ENCODE results near the gene GPATCH1.
"Not testable (repeated sequence)": the region's sequence is repeated elsewhere in the genome, so short reads cannot be mapped to it uniquely, and the experiment has no call there.

The GPATCH1 gene, protein sequence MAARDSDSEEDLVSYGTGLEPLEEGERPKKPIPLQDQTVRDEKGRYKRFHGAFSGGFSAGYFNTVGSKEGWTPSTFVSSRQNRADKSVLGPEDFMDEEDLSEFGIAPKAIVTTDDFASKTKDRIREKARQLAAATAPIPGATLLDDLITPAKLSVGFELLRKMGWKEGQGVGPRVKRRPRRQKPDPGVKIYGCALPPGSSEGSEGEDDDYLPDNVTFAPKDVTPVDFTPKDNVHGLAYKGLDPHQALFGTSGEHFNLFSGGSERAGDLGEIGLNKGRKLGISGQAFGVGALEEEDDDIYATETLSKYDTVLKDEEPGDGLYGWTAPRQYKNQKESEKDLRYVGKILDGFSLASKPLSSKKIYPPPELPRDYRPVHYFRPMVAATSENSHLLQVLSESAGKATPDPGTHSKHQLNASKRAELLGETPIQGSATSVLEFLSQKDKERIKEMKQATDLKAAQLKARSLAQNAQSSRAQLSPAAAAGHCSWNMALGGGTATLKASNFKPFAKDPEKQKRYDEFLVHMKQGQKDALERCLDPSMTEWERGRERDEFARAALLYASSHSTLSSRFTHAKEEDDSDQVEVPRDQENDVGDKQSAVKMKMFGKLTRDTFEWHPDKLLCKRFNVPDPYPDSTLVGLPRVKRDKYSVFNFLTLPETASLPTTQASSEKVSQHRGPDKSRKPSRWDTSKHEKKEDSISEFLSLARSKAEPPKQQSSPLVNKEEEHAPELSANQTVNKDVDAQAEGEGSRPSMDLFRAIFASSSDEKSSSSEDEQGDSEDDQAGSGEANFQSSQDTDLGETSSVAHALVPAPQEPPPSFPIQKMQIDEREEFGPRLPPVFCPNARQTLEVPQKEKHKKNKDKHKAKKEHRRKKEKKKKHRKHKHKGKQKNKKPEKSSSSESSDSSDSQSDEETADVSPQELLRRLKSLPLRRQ

DNA sequence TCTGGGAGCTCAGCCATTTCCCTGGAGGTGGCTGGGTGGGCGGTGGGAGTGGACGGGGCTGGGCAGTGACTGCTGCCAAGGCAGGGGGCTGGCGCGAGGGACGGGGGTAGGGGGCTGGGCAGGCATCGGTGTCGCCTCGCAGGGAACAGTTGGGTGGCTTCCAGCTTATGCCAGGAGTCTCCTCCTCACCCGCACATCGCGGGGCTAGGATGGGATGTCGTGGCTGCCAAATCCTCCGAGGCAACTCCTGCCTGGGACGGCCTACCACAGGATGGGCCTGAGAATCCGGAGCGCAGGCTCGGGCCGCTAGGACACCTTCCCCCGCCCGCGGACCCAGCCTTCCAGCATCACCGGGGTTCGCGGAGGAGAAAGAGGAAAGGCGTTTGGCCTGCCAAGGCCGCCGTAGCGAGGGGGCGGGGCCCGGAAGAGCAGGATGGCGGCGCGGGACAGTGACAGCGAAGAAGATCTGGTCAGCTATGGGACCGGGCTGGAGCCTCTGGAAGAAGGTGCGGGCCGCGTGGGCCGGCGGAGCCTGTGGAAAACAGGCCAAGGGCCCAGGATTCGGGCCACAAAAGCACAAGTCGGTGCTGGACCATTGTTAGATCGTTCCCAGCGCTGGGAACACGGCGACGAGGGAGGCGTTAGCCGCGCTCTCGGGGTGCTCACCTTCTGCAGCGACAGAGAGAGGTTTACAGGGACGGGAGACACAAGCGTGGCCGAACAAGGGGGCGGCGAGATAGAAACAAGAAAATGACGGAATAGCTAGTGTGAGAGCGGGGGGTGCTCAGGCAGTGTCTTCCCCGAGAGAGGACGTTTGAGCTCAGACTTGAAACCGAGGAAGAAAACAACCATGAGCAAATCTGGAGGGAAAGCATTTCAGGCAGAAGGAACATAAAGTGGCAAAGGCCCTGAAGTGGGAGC, at the start of gene GPATCH1:
Gene GPATCH1 (plus strand): TSS at position 421 of the 921 bp plus-strand sequence. CDS start 13 bp downstream, at position 434.
- ChIA-PET POLR2A (interaction anchor here (0.6 to 2.0 kb wide), 6 partner anchors 9 to 109 kb away, joined by 3 to 12 read pairs (median 4); partner anchors contain the start of genes CEP89, FAAP24 and RHPN2), CTCF (no interaction called here)
- peak; percentile 62 for TF ChIP-seq ELF4 (IDR thresholded peaks at IDR 0.05)
- TF ChIP-seq L3MBTL2 (conservative IDR thresholded peaks at IDR 0.05), result no peak; the same call in 1 of the 2 replicates
- DNase-seq (ENCODE audit: extremely low spot score), result peak; percentile 88

DNA sequence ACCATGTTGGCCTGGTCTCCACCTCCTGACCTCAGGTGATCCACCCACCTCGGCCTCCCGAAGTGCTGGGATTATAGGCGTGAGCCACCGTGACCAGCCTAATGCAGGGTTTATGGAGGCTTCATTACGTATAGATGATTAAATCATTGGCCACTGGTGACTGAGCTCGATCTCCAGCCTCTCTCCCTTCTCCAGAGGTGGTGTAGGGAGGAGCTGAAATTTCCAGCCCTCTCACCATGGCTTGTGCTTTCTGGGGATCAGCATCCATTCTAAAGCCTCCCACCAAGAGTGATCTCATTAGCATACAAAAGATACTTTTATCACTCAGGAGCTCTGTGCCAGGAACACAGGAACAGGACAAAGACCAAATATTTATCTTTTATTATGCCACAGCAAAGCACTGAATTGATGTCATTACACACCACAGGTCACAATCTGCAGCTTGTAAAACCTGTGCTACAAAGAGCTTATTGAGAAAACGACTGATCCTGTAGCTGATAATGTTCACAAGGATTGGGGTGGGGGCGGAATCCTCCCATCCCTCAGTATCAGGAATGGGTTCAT, 48.7 kb upstream of the GPATCH1 start:
- TF ChIP-seq L3MBTL2 (conservative IDR thresholded peaks at IDR 0.05), result no peak
- TF ChIP-seq ELF4 (IDR thresholded peaks at IDR 0.05), result no peak
- TF ChIP-seq LEF1 (IDR thresholded peaks at IDR 0.05; ENCODE audit: borderline replicate concordance), result no peak
- no peak for TF ChIP-seq HDGF (IDR thresholded peaks at IDR 0.05; ENCODE audit: borderline replicate concordance)
- TF ChIP-seq, protein P1, sequence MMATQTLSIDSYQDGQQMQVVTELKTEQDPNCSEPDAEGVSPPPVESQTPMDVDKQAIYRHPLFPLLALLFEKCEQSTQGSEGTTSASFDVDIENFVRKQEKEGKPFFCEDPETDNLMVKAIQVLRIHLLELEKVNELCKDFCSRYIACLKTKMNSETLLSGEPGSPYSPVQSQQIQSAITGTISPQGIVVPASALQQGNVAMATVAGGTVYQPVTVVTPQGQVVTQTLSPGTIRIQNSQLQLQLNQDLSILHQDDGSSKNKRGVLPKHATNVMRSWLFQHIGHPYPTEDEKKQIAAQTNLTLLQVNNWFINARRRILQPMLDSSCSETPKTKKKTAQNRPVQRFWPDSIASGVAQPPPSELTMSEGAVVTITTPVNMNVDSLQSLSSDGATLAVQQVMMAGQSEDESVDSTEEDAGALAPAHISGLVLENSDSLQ (IDR thresholded peaks at IDR 0.05), result no peak
- TF ChIP-seq ARNT (IDR thresholded peaks at IDR 0.05), result no peak
- TF ChIP-seq FOXK2 (IDR thresholded peaks at IDR 0.05), result no peak
- TF ChIP-seq FOXM1 (IDR thresholded peaks at IDR 0.05; ENCODE audit: borderline replicate concordance), result no peak
- TF ChIP-seq BHLHE40 (IDR thresholded peaks at IDR 0.05; ENCODE audit: borderline replicate concordance), result no peak
- TF ChIP-seq FOXA1 (IDR thresholded peaks at IDR 0.05), result no peak
- no peak for TF ChIP-seq NFRKB (IDR thresholded peaks at IDR 0.05)
- DNase-seq (ENCODE audit: extremely low spot score), result no peak
- CTCF ChIA-PET, result interaction anchor here (1.1 kb wide), 1 partner anchor 16 kb away, joined by 3 read pairs; no protein-coding TSS in a partner anchor
- POLR2A ChIA-PET, result no interaction called here

DNA sequence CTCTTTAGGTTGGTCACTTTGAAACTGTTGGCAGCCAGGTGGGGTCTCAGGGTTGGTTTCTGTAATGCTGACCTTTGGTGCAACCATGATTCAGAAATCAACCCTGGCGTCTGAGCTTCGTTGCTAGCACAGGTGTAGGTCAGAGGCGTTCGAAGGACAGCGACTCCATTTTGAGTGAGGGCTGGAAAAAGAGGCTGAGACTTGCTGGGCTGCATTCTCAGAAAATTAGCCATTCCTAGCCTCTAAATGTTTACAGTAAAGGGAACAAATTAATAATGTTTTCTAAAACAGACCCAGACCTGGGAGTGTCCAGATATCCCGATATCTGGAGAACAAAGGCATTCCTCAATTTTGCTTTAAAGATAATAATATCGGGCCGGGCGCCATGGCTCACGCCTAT, 45.5 kb upstream of the GPATCH1 start:
- no peak for DNase-seq (ENCODE audit: extremely low spot score)
- ChIA-PET CTCF (no interaction called here), POLR2A (no interaction called here)
- TF ChIP-seq HDGF (IDR thresholded peaks at IDR 0.05; ENCODE audit: borderline replicate concordance), result no peak
- TF ChIP-seq, protein P1 (IDR thresholded peaks at IDR 0.05), result no peak
- no peak for TF ChIP-seq FOXK2 (IDR thresholded peaks at IDR 0.05)
- TF ChIP-seq BHLHE40 (IDR thresholded peaks at IDR 0.05; ENCODE audit: borderline replicate concordance), result no peak
- TF ChIP-seq L3MBTL2 (conservative IDR thresholded peaks at IDR 0.05), result no peak

DNA sequence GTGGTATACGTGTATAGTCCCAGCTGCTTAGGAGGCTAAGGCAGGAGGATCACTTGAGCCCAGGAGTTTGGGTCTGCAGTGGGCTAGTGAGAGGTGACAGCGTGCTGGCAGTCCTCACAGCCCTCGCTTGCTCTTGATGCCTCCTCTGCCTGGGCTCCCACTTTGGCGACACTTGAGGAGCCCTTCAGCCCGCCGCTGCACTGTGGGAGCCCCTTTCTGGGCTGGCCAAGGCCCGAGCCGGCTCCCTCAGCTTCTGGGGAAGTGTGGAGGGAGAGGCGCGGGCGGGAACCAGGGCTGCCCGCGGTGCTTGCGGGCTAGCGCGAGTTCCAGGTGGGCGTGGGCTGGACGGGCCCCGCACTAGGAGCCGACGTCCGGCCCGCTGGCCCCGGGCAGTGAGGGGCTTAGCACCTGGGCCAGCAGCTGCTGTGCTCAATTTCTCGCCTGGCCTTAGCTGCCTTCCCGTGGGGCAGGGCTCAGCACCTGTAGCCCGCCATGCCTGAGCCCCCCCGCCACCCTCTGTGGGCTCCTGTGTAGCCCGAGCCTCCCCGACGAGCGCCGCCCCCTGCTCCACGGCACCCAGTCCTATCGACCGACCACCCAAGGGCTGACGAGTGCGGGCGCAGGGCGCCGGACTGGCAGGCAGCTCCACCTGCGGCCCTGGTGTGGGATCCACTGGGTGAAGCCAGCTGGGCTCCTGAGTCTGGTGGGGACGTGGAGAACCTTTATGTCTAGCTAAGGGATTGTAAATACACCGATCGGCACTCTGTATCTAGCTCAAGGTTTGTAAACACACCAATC, 44.4 kb upstream of the GPATCH1 start:
- CTCF ChIA-PET; POLR2A ChIA-PET; DNase-seq (ENCODE audit: extremely low spot score): not testable (repeated sequence)

DNA sequence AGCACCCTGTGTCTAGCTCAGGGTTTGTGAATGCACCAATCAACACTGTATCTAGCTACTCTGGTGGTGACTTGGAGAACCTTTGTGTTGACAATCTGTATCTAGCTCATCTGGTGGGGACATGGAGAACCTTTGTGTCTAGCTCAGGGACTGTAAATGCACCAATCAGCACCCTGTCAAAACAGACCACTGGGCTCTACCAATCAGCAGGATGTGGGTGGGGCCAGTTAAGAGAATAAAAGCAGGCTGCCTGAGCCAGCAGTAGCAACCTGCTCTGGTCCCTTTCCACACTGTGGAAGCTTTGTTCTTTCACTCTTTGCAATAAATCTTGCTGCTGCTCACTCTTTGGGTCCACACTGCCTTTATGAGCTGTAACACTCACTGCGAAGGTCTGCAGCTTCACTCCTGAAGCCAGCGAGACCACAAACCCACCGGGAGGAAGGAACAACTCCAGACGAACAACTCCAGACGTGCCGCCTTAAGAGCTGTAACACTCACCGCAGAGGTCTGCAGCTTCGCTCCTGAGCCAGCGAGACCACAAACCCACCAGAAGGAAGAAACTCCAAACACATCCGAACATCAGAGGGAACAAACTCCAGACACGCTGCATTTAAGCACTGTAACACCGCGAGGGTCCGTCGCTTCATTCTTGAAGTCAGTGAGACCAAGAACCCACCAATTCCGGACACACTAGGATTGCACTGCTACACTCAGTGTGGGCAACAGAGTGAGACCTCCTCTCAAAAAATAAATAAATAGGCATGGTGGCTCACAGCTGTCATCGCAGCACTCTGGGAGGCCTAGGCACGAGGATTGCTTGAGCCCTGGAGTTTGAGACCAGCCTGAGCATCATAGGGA, 43.6 kb upstream of the GPATCH1 start:
- POLR2A ChIA-PET; DNase-seq (ENCODE audit: extremely low spot score); CTCF ChIA-PET: not testable (repeated sequence)

DNA sequence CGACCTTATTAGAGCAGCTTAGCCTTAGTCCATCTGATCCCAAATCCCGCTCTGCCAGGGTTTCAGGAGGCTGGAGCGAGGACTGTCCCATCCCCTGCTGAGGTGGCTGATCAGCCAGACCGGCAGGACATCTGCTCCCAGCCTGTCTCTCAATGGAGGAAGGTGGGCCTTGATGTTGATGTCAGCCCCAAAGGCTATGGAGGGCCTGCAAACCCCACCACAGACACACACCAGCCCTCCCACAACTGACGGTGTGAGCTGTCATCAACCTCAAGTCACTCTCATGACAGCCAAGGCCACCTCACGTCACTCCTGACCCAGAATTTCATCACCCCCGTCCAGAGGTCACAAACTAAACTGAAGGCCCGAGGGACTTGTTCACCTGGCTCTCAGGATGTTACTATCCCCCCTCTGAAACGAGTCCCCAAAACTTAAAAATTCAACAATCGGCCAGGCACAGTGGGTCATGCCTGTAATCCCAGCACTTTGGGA, 41.8 kb upstream of the GPATCH1 start:
- CTCF ChIA-PET, result no interaction called here
- POLR2A ChIA-PET, result no interaction called here
- TF ChIP-seq ZNF384 (IDR thresholded peaks at IDR 0.05) (no peak), ELF4 (IDR thresholded peaks at IDR 0.05) (no peak), FOXM1 (IDR thresholded peaks at IDR 0.05; ENCODE audit: borderline replicate concordance) (no peak), LEF1 (IDR thresholded peaks at IDR 0.05; ENCODE audit: borderline replicate concordance) (no peak)
- TF ChIP-seq, protein P1 (IDR thresholded peaks at IDR 0.05), result no peak
- DNase-seq (ENCODE audit: extremely low spot score), result no peak
